Calu3 (cell line): ENCODE data around the gene FAM78B. TPM values are rescaled to one million over a fixed set of nuclear protein-coding genes. Genes with fewer than 3 reads are reported as not detected.

Experiments used
- BruUV-seq: library from RNA; stranded (reverse); fragments of 400-500 nt; replicated peaks from 2 replicates; lab custom pipeline; 2021; lab: Mats Ljungman, UMichigan
- CTCF ChIA-PET: fragments of 300-600 bp; sonication (Branson Sonifier 250); formaldehyde crosslinking; loops from one replicate; lab custom pipeline; 2022; ENCODE audit warnings: antibody characterized with exemption; lab: Charles Lee
- DNase-seq: peaks from one replicate; pipeline ENCODE4 v3.0.0; 2022
- H3K27ac Mint-ChIP-seq: one replicate; pipeline ENCODE4 v1.8.0; 2022; ENCODE audit warnings: mixed read lengths; ENCODE audit not compliant: unreplicated experiment
- H3K27me3 Mint-ChIP-seq: one replicate; pipeline ENCODE4 v1.8.0; 2022; ENCODE audit warnings: mixed read lengths; ENCODE audit not compliant: unreplicated experiment
- H3K36me3 Mint-ChIP-seq: one replicate; pipeline ENCODE4 v1.8.0; 2022; ENCODE audit warnings: mild to moderate bottlenecking, moderate library complexity, mixed read lengths; ENCODE audit not compliant: insufficient read depth, unreplicated experiment
- H3K4me1 Mint-ChIP-seq: one replicate; pipeline ENCODE4 v1.8.0; 2022; ENCODE audit warnings: mild to moderate bottlenecking, low read depth, mixed read lengths; ENCODE audit not compliant: unreplicated experiment
- H3K4me3 Mint-ChIP-seq: one replicate; pipeline ENCODE4 v1.8.0; 2022; ENCODE audit warnings: mild to moderate bottlenecking, low read depth, moderate library complexity, mixed read lengths; ENCODE audit not compliant: unreplicated experiment
- H3K9me3 Mint-ChIP-seq: one replicate; pipeline ENCODE4 v1.8.0; 2022; ENCODE audit warnings: low read depth, mixed read lengths; ENCODE audit not compliant: unreplicated experiment
- intact Hi-C: fragments of 100-400 bp; cut with micrococcal nuclease; formaldehyde crosslinking; loops from one replicate; pipeline ENCODE4 v1.10.0; 2022; ENCODE audit not compliant: unreplicated experiment
- total RNA-seq: library from RNA; stranded (reverse); gene quantifications from 2 replicates; pipeline ENCODE4 v1.2.3, GENCODE V29; 2022
- TF ChIP-seq, protein P1 (sequence below): fragments of 200-600 bp; IDR thresholded peaks from one replicate; pipeline ENCODE4 v1.8.0; 2022; ENCODE audit warnings: antibody characterized with exemption; ENCODE audit not compliant: unreplicated experiment

FAM78B gene
- total RNA-seq, 1 experiment from 2014 or later = 4.9 TPM

DNA sequence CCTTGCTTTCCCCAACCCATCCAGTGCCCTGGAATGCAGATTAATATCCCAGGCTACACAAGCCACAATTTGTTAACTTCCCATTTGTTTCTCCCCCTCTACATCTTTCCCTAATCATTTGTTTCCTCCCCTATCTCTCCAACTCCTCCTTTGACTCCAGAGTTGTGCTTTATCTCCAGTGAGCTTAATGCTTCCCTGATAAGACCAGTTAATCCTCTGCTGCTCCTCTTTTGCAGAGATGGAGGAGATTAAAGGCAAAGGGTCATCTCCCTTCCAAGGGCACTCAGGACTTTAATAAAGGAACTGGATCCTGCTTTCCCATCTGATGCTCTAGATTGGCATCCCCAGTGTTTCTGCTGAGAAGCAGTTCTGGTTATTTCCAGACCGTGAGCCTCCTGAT, 7.1 kb downstream of the FAM78B start:
- TF ChIP-seq, protein P1, sequence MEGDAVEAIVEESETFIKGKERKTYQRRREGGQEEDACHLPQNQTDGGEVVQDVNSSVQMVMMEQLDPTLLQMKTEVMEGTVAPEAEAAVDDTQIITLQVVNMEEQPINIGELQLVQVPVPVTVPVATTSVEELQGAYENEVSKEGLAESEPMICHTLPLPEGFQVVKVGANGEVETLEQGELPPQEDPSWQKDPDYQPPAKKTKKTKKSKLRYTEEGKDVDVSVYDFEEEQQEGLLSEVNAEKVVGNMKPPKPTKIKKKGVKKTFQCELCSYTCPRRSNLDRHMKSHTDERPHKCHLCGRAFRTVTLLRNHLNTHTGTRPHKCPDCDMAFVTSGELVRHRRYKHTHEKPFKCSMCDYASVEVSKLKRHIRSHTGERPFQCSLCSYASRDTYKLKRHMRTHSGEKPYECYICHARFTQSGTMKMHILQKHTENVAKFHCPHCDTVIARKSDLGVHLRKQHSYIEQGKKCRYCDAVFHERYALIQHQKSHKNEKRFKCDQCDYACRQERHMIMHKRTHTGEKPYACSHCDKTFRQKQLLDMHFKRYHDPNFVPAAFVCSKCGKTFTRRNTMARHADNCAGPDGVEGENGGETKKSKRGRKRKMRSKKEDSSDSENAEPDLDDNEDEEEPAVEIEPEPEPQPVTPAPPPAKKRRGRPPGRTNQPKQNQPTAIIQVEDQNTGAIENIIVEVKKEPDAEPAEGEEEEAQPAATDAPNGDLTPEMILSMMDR = no peak
- Mint-ChIP-seq H3K9me3 (no peaks in the 10 kb centered on the region), H3K4me1 (no peaks in the 10 kb centered on the region), H3K27me3 (peaks cover 59% of the 10 kb centered on the region), H3K36me3 (peaks cover 5% of the 10 kb centered on the region), H3K27ac (no peak overlapping the region), H3K4me3 (no peak overlapping the region)
- no TSS peak for BruUV-seq
- CTCF ChIA-PET = no interaction called here
- no peak for DNase-seq
- intact Hi-C loops = no loop called here

DNA sequence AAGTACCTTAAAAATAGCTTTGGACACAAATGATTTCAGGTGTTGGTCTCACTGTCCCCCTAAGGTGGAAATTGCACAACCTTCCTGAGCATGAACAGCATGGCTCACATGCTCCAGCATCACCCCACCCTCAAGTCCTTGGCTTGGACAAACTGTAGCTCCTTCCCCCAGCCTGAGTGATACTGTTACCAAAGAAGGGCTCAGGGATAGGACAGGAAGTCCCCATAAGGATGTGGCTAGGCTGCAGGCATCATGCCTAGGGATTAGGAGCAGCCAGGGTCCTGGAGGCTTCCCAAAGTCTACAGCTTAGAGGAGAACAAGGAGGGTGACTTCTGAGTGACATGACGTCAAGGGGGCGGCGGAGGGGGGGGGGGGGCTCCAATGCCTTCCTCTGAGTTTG, 10.1 kb downstream of the FAM78B start:
- BruUV-seq = no TSS peak
- intact Hi-C loops = no loop called here
- H3K4me3 Mint-ChIP-seq = no peak overlapping the region
- H3K36me3 Mint-ChIP-seq = peaks cover 5% of the 10 kb centered on the region
- TF ChIP-seq, protein P1 = no peak
- no peak overlapping the region for H3K27ac Mint-ChIP-seq
- no peak for DNase-seq
- H3K9me3 Mint-ChIP-seq = no peaks in the 10 kb centered on the region
- no peaks in the 10 kb centered on the region for H3K4me1 Mint-ChIP-seq
- H3K27me3 Mint-ChIP-seq = peaks cover 46% of the 10 kb centered on the region
- CTCF ChIA-PET = no interaction called here

DNA sequence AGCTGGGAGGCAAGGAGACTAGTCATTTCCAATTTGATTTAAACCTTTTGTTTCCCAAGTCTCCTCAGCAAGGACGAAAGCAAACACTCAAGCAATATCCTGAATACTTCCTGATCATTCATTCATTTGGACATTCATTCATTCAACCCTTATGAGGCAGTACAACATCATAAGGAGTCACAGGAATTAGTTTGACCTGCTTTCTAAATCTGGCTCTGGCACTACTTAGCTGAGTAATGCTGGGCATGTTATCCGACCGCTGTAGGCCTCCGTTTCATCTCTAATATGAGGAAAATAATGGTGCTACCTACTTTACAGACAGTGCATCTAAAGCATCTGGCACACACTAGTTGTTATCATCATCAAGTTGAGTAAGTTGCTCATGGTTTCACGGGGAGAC, 11.7 kb downstream of the FAM78B start:
- no TSS peak for BruUV-seq
- no peaks in the 10 kb centered on the region for H3K9me3 Mint-ChIP-seq
- intact Hi-C loops = no loop called here
- H3K4me1 Mint-ChIP-seq = no peaks in the 10 kb centered on the region
- H3K36me3 Mint-ChIP-seq = peaks cover 5% of the 10 kb centered on the region
- TF ChIP-seq, protein P1 = no peak
- H3K4me3 Mint-ChIP-seq = no peak overlapping the region
- no peak overlapping the region for H3K27ac Mint-ChIP-seq
- H3K27me3 Mint-ChIP-seq = peaks cover 30% of the 10 kb centered on the region
- CTCF ChIA-PET = no interaction called here
- no peak for DNase-seq

DNA sequence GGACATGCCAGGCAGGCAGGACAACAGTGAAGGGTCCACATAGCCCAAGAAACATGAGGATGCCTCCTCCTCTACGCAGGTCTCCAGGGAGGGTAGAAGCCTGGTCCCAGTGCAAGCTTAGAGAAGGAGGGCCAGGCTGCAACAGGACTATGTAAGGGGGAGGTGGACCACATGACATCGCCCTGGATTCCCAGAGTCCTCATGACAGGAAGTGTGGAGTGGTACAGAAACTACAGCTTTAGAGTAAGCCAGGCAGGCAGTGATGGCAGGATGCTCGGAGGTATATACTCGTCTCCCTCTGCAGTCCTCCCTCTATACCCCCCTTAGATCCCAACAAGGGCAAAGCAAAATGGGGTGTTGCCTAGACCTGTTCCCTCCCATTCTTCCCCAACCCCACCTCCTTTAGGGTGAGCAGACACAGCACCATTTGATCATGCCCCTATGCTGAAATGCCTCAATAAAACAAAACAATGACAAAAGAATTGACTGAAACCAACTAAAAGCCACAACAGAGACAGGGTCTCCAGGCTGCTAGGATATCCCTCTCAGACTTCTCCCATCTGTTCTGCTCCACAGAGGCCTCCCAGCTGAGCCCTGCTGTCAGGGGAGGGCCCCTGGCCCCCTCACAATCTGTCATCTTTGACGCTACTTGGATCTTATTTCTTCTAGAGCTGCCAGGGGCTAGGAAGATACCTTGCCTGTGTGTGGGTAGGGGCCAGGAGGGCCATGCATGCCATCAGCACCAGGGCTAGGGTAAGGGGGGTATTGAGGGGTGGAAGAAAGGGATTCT, 13.1 kb downstream of the FAM78B start:
- no peaks in the 10 kb centered on the region for H3K4me1 Mint-ChIP-seq
- H3K4me3 Mint-ChIP-seq = no peak overlapping the region
- no TSS peak for BruUV-seq
- TF ChIP-seq, protein P1 = no peak
- H3K27ac Mint-ChIP-seq = no peak overlapping the region
- no peak for DNase-seq
- intact Hi-C loops = no loop called here
- peaks cover 16% of the 10 kb centered on the region for H3K27me3 Mint-ChIP-seq
- H3K9me3 Mint-ChIP-seq = no peaks in the 10 kb centered on the region
- CTCF ChIA-PET = no interaction called here
- peaks cover 5% of the 10 kb centered on the region for H3K36me3 Mint-ChIP-seq
